NCI-H146 (cell line): ENCODE measurements around the gene FANK1.
A peak's percentile ranks its signal among the peaks of the same experiment; 100 is the strongest.
"Not testable (repeated sequence)": the region's sequence is repeated elsewhere in the genome, so short reads cannot be mapped to it uniquely, and the experiment has no call there.

Source experiments
- DNase-seq: peaks from one replicate; lab custom pipeline; 2025; lab: John Stamatoyannopoulos, UW

FANK1 gene

GRCh38 chr10:126021833-126022500, 125.6 kb downstream of the FANK1 start:
- DNase-seq = no peak

GRCh38 chr10:126022841-126023240, 126.5 kb downstream of the FANK1 start:
- no peak for DNase-seq

- no peak for DNase-seq
Measured at GRCh38 chr10:126027692-126028091, 131.3 kb downstream of the FANK1 start.

GRCh38 chr10:126029999-126030398, 133.6 kb downstream of the FANK1 start:
- no peak for DNase-seq

GRCh38 chr10:126034586-126034985, 138.2 kb downstream of the FANK1 start:
- DNase-seq = no peak

- no peak for DNase-seq
Measured at GRCh38 chr10:126036515-126036914, 140.2 kb downstream of the FANK1 start.

GRCh38 chr10:126037946-126038345, 141.6 kb downstream of the FANK1 start:
- DNase-seq = no peak

- no peak for DNase-seq
Measured at GRCh38 chr10:126041117-126041516, 144.8 kb downstream of the FANK1 start.

- DNase-seq = peak; percentile 38
Measured at GRCh38 chr10:126041804-126042231, 145.5 kb downstream of the FANK1 start.

- DNase-seq = no peak
Measured at GRCh38 chr10:126042354-126042753, 146.0 kb downstream of the FANK1 start.

GRCh38 chr10:126042906-126043305, 146.5 kb downstream of the FANK1 start:
- DNase-seq = no peak

GRCh38 chr10:126043389-126043788, 147.0 kb downstream of the FANK1 start:
- no peak for DNase-seq

- no peak for DNase-seq
Measured at GRCh38 chr10:126045861-126046260, 149.5 kb downstream of the FANK1 start.

- DNase-seq = no peak
Measured at GRCh38 chr10:126046831-126047230, 150.5 kb downstream of the FANK1 start.

GRCh38 chr10:126047749-126048148, 151.4 kb downstream of the FANK1 start:
- not testable (repeated sequence) for DNase-seq

GRCh38 chr10:126049759-126050700, 153.7 kb downstream of the FANK1 start:
- no peak for DNase-seq

GRCh38 chr10:126052171-126052570, 155.8 kb downstream of the FANK1 start:
- no peak for DNase-seq

GRCh38 chr10:126054191-126054590, 157.8 kb downstream of the FANK1 start:
- DNase-seq = no peak

GRCh38 chr10:126057494-126057893, 161.1 kb downstream of the FANK1 start:
- DNase-seq = no peak

GRCh38 chr10:126058104-126058503, 161.7 kb downstream of the FANK1 start:
- peak; percentile 44 for DNase-seq

GRCh38 chr10:126058507-126058906, 162.1 kb downstream of the FANK1 start:
- peak; percentile 77 for DNase-seq
